Measurements from ENCODE around the gene ROR1. TPM values are rescaled to one million over a fixed set of nuclear protein-coding genes. Genes with fewer than 3 reads are reported as not detected.

The ROR1 gene
- total and polyA plus RNA-seq, 9 of the 15 experiments (the other 6 are each of a cell fraction or from before 2014, with no cell fraction given), result 0.02 TPM; not detected in 8

DNA sequence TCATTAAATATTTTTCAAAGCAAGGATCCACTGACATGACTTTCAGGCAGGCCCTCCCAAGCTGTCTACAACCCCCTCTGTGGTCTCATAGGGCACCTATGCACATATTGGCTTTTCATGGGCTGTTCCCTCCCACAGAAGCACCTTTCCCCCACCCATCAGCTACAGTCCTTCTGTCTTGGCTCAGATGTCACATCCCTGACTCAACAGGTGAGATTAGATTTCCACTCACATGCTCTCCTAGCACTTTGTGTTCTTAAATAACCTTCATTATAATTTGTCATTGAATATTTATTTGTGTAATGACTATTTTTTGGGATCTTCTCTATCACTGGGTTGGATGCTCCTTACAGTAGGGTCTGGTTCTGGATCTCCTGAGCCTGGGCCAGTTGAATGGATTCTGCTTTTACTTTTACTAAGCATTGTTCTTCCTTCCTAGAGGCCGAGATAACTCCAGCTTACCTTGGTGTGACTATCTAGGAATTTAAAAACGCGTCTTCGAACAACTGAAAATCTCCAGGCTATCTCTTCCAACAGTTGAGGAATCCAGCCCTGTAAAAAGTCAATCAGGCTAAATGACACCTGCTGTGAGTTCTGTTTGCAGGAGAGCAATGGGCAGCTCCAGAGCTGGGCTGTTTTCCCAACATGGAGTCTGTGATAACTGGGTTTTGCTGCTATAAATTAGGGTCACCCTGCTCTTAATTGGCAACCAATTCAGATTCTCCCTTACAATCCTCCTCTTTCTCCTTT lies 16.2 kb downstream of the ROR1 start (continued):
- TF ChIP-seq GTF2A2 (tag; IDR thresholded peaks at IDR 0.05) (no peak), ZNF79 (CRISPR knock-in tag; IDR thresholded peaks at IDR 0.05; ENCODE audit: low read depth) (no peak), ZNF197 (CRISPR knock-in tag; IDR thresholded peaks at IDR 0.05; ENCODE audit: low read depth) (no peak), SMARCA4 (IDR thresholded peaks at IDR 0.05) (no peak), NR2C2 (CRISPR knock-in tag; IDR thresholded peaks at IDR 0.05) (no peak), NR2C2 (tag; IDR thresholded peaks at IDR 0.05) (no peak), ZNF282 (CRISPR knock-in tag; IDR thresholded peaks at IDR 0.05) (no peak), KLF6 (CRISPR knock-in tag; IDR thresholded peaks at IDR 0.05; ENCODE audit: borderline replicate concordance) (no peak)
- TF ChIP-seq, protein P1, sequence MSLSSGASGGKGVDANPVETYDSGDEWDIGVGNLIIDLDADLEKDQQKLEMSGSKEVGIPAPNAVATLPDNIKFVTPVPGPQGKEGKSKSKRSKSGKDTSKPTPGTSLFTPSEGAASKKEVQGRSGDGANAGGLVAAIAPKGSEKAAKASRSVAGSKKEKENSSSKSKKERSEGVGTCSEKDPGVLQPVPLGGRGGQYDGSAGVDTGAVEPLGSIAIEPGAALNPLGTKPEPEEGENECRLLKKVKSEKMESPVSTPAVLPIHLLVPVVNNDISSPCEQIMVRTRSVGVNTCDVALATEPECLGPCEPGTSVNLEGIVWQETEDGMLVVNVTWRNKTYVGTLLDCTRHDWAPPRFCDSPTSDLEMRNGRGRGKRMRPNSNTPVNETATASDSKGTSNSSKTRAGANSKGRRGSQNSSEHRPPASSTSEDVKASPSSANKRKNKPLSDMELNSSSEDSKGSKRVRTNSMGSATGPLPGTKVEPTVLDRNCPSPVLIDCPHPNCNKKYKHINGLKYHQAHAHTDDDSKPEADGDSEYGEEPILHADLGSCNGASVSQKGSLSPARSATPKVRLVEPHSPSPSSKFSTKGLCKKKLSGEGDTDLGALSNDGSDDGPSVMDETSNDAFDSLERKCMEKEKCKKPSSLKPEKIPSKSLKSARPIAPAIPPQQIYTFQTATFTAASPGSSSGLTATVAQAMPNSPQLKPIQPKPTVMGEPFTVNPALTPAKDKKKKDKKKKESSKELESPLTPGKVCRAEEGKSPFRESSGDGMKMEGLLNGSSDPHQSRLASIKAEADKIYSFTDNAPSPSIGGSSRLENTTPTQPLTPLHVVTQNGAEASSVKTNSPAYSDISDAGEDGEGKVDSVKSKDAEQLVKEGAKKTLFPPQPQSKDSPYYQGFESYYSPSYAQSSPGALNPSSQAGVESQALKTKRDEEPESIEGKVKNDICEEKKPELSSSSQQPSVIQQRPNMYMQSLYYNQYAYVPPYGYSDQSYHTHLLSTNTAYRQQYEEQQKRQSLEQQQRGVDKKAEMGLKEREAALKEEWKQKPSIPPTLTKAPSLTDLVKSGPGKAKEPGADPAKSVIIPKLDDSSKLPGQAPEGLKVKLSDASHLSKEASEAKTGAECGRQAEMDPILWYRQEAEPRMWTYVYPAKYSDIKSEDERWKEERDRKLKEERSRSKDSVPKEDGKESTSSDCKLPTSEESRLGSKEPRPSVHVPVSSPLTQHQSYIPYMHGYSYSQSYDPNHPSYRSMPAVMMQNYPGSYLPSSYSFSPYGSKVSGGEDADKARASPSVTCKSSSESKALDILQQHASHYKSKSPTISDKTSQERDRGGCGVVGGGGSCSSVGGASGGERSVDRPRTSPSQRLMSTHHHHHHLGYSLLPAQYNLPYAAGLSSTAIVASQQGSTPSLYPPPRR (CRISPR knock-in tag; IDR thresholded peaks at IDR 0.05; ENCODE audit: borderline replicate concordance), result no peak
